Kidney (tissue), 14 donors: ENCODE results near the gene ANP32A. TPM values are rescaled to one million over a fixed set of nuclear protein-coding genes. Genes with fewer than 3 reads are reported as not detected.

Source experiments
- DNase-seq, 5 donors: peaks; one replicate each; pipeline ENCODE4 v3.0.0-alpha.2; 2013 to 2020
- FAIRE-seq: peaks from 2 replicates; lab custom pipeline; 2012; peaks lifted over from hg19 to GRCh38; lab: Jason Lieb, UNC
- H3K27ac ChIP-seq, 2 donors: one replicate each; pipeline ENCODE4 v1.7.0; 2013; ENCODE audit warnings: low read depth in 2 of 2, low read length in 2 of 2, inconsistent platforms in 1 of 2
- H3K27me3 ChIP-seq: one replicate; pipeline ENCODE4 v1.7.1; 2013; ENCODE audit warnings: low read length, inconsistent platforms; ENCODE audit not compliant: control insufficient read depth, insufficient read depth
- H3K36me3 ChIP-seq, 3 donors: one replicate each; pipeline versions ENCODE4 v1.7.0 to v1.7.1; 2013; ENCODE audit warnings: low read length in 3 of 3, control low read depth in 1 of 3, inconsistent platforms in 1 of 3; ENCODE audit not compliant: insufficient read depth in 3 of 3, control insufficient read depth in 2 of 3
- H3K4me1 ChIP-seq, 3 donors: one replicate each; pipeline versions ENCODE4 v1.7.0 to v1.7.1; 2013; ENCODE audit warnings: low read length in 3 of 3, inconsistent platforms in 1 of 3, low read depth in 1 of 3; ENCODE audit not compliant: control insufficient read depth in 2 of 3, insufficient read depth in 2 of 3
- H3K4me3 ChIP-seq, 3 donors: one replicate each; pipeline versions ENCODE4 v1.7.0 to v1.8.1; 2013; ENCODE audit warnings: low read length in 3 of 3, control low read depth in 1 of 3, inconsistent platforms in 1 of 3
- H3K9ac ChIP-seq, 3 donors: one replicate each; pipeline versions ENCODE4 v1.7.0 to v1.7.1; 2013; ENCODE audit warnings: low read length in 3 of 3, control low read depth in 1 of 3, inconsistent platforms in 1 of 3
- H3K9me3 ChIP-seq, 3 donors: one replicate each; pipeline versions ENCODE4 v1.7.0 to v1.7.1; 2013; ENCODE audit warnings: low read length in 3 of 3, control low read depth in 1 of 3, inconsistent platforms in 1 of 3; ENCODE audit not compliant: control insufficient read depth in 2 of 3, insufficient read depth in 1 of 3
- CTCF ChIP-seq: IDR thresholded peaks from 3 replicates; pipeline ENCODE4 v1.5.1; 2012; ENCODE audit warnings: mild to moderate bottlenecking, moderate library complexity, borderline replicate concordance; ENCODE audit not compliant: insufficient read depth; ENCODE audit errors: extremely low read depth
- intact Hi-C: fragments of 100-400 bp; cut with DNase I; formaldehyde crosslinking; loops from one replicate; pipeline ENCODE4 v1.11.1; 2022
- polyA plus RNA-seq: library from polyadenylated mRNA; stranded (reverse); fragments of 350-450 nt; fragmentation: Illumina TruSeq; extraction: RNeasy Lipid Tissue Mini Kit (QIAGEN cat#74804); gene quantifications from one replicate; pipeline ENCODE4 v1.2.3, GENCODE V29; 2014; ENCODE audit warnings: low read depth, low replicate concordance; ENCODE audit not compliant: insufficient read depth
- total RNA-seq: library from RNA; stranded (reverse); fragmentation: NEBNext Ultra II Directional; extraction: Animal tissue kit (Norgen Biotek cat#: 25700); gene quantifications from one replicate; pipeline ENCODE4 v1.2.1, GENCODE V29; 2021
- donor health status: control.
- donor health status: control.
- donor health status: control.
- donor health status: control.
- donor health status: control.
- donor health status: DM: yes; HTN: yes; CAD: no.
- donor health status: Normal renal cell carcinoma (clear cell type).

Gene ANP32A
- total and polyA plus RNA-seq, 2 donors from 2014 or later, result 113 to 148 TPM

- Histone ChIP-seq H3K4me3 (peak overlapping the region; percentile 48 to 94 (median 57)), H3K27ac (peak overlapping the region; percentile 99), H3K36me3 (no peaks in the 10 kb centered on the region), H3K27me3 (no peaks in the 10 kb centered on the region), H3K9ac (peak overlapping the region; percentile 27 to 96 (median 59)), H3K4me1 (peaks cover 5 to 18% (median 15%) of the 10 kb centered on the region in 3 donors), H3K9me3 (no peaks in the 10 kb centered on the region)
- intact Hi-C loops, result no loop called here
- FAIRE-seq, result no peak
- TF ChIP-seq CTCF, result no peak
- DNase-seq, result peak; percentile 84 to 93 (median 91)
Observed at GRCh38 chr15:68818066-68818768, 2.5 kb downstream of the ANP32A start.

GRCh38 chr15:68817304-68818065 is 3.2 kb downstream of the ANP32A start:
- H3K4me3 ChIP-seq, result peak overlapping the region; percentile 82 to 94 (median 88)
- peak overlapping the region; percentile 83 to 96 (median 90) for H3K9ac ChIP-seq
- no peaks in the 10 kb centered on the region for H3K36me3 ChIP-seq
- H3K27me3 ChIP-seq, result no peaks in the 10 kb centered on the region
- H3K27ac ChIP-seq, result peak overlapping the region; percentile 99
- no peaks in the 10 kb centered on the region for H3K9me3 ChIP-seq
- DNase-seq, result peak; percentile 82 to 89 (median 87)
- TF ChIP-seq CTCF, result no peak
- no peak for FAIRE-seq
- intact Hi-C loops, result no loop called here
- H3K4me1 ChIP-seq, result peaks cover 5 to 18% (median 18%) of the 10 kb centered on the region in 3 donors

- H3K27me3 ChIP-seq, result no peaks in the 10 kb centered on the region
- peaks cover 2 to 18% (median 13%) of the 10 kb centered on the region in 3 donors for H3K4me1 ChIP-seq
- intact Hi-C loops, result no loop called here
- FAIRE-seq, result no peak
- peak overlapping the region; percentile 99 for H3K27ac ChIP-seq
- peak in 4 of 5 donors; percentile 46 to 83 (median 67) for DNase-seq
- peak overlapping the region; percentile 83 to 96 (median 90) for H3K9ac ChIP-seq
- no peaks in the 10 kb centered on the region for H3K9me3 ChIP-seq
- no peaks in the 10 kb centered on the region for H3K36me3 ChIP-seq
- peak overlapping the region; percentile 82 to 94 (median 88) for H3K4me3 ChIP-seq
- TF ChIP-seq CTCF, result no peak
Observed at GRCh38 chr15:68816795-68817303, 3.8 kb downstream of the ANP32A start.
